SK-N-SH (cell line): Measurements from ENCODE around the gene TRIM29. TPM values are rescaled to one million over a fixed set of nuclear protein-coding genes. Genes with fewer than 3 reads are reported as not detected.

Source experiments
- polyA plus RNA-seq, 3 experiments: library from polyadenylated mRNA; depleted of rRNA; stranded (reverse); fragments of >200 nt; gene quantifications; 2 replicates each; pipeline ENCODE4 v1.2.3, GENCODE V29; 2012

The TRIM29 gene
- polyA plus RNA-seq, 1 of the 3 experiments (the other 2 are of a cell fraction) = 0.03 TPM

Other genes starting within 250 kb of the TRIM29 start
- 27.6 and 28.0 TPM in 2 replicates for gene OAF, start 72.9 kb upstream of the TRIM29 start, polyA plus RNA-seq (2012; rRNA removed)
- 0.02 TPM in 1 of 2 replicates, not detected in the other for gene POU2F3, start 102.0 kb upstream of the TRIM29 start, polyA plus RNA-seq (2012; rRNA removed)
- gene TLCD5, start 187.2 kb upstream of the TRIM29 start, polyA plus RNA-seq (2012; rRNA removed) = 12.7 and 18.7 TPM in 2 replicates
- 12.3 and 15.9 TPM in 2 replicates for gene ARHGEF12, start 198.3 kb upstream of the TRIM29 start, polyA plus RNA-seq (2012; rRNA removed)